HL-60/S4 treated with retinoic acid at 250 ng/mL for 4 days and 3 days (cell line): Measurements from ENCODE around the gene ACTR1B.
"Not testable (repeated sequence)": the region's sequence is repeated elsewhere in the genome, so short reads cannot be mapped to it uniquely, and the experiment has no call there.

Source experiments
- in situ Hi-C: fragments of 300-500 bp; cut with MboI; formaldehyde crosslinking; loops from 2 replicates; pipeline ENCODE4 v1.7.0; 2022; ENCODE audit warnings: low sequenced_read_pairs

ACTR1B gene

GRCh38 chr2:97622976-97623375, 40.9 kb downstream of the ACTR1B start:
- in situ Hi-C loops = not testable (repeated sequence)

- in situ Hi-C loops = not testable (repeated sequence)
Measured at GRCh38 chr2:97620492-97620891, 43.4 kb downstream of the ACTR1B start.

- in situ Hi-C loops = not testable (repeated sequence)
Measured at GRCh38 chr2:97618939-97619827, 44.7 kb downstream of the ACTR1B start.

DNA sequence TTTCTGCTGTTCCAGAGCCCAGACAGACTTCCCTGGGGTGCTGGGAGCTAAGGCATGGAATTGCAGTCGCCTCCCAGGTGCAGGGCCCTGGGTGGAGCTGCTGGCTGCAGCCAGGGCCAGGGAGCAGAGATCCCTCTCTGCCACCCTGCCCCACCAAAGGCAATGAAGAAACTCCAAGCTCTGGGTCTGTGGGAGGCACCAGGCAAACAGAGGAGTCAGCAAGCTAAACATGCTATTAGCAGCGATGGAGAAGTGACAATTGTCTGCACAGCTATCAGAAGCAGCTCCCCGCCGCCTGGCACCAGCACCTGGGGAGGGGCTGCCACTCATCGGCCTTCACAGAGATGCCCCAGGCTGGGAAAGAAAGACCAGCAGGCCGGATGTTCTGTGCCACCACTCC, 45.9 kb downstream of the ACTR1B start:
- in situ Hi-C loops = no loop called here

DNA sequence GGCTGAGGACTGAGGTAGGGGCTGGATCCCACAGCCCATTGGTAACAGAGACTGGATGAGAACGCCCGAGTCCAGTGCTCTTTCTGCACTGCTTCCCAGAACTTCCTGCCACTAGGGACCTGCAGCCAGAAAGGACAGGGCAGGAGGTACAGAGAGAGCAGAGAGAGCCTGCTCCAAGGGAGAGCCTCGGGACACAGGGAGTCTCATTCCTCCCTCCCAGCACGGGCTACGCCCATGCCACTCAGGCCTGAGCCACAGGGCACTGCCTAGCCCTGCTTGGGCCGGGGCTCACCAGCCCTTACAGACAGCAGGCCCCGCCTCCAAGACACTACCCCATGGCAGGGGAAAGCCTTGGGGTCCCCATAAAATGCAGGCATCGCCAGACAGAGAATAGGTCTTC, 48.1 kb downstream of the ACTR1B start:
- in situ Hi-C loops = not testable (repeated sequence)

- in situ Hi-C loops = not testable (repeated sequence)
Measured at GRCh38 chr2:97611895-97612294, 51.9 kb downstream of the ACTR1B start.

- in situ Hi-C loops = not testable (repeated sequence)
Measured at GRCh38 chr2:97608745-97609144, 55.1 kb downstream of the ACTR1B start.
